Forelimb muscle (tissue), 1 donor: ENCODE results near the gene RHOB. TPM values are rescaled to one million over a fixed set of nuclear protein-coding genes. Genes with fewer than 3 reads are reported as not detected.
"Not testable (repeated sequence)": the region's sequence is repeated elsewhere in the genome, so short reads cannot be mapped to it uniquely, and the experiment has no call there.

ENCODE experiments used
- DNase-seq: peaks from one replicate; pipeline ENCODE4 v3.0.0-alpha.2; 2013; ENCODE audit warnings: low read depth
- polyA plus RNA-seq: library from polyadenylated mRNA; unstranded; fragments of 120-200 nt; gene quantifications from one replicate; pipeline ENCODE4 v1.2.1, GENCODE V29; 2013; ENCODE audit not compliant: insufficient read length

RHOB gene
- polyA plus RNA-seq, 1 donor, result 119 TPM

DNA sequence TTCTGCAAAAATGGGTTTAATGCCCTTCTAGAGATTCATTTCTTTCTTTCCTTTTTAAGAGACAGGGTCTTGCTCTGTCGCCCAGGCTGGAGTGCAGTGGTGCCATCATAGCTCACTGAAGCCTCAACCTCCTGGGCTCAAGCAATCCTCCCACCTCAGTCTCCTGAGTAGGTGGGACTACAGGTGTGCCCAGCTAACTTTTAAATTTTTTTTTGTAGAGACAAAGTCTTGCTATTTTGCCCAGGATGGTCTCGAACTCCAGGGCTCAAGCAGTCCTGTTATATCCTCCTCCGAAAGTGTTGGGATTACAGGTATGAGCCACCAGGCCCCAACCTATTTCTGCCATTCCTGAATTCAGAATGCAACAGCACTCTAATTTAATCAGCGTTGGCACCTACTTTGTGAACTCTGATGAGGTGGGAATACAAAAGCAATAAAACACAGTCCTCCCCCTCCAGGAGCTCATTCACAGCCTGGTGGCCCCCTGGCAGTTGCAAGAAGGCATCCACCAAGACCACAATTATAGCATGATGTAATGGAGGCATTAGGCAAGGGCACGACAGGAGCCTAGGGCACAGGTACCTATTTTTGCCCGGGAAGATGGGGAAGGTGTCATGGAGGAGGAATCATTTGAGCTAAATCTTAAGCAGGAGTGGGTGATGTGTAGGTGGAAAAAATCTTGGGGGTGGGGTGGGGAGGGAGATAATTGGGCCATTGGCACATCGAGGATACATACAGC is 5.1 kb downstream of the RHOB start:
- no peak for DNase-seq

GRCh38 chr2:20452551-20452950 is 5.7 kb downstream of the RHOB start:
- no peak for DNase-seq

- no peak for DNase-seq
Measured at GRCh38 chr2:20453087-20453486, 6.2 kb downstream of the RHOB start.

- DNase-seq, result no peak
Measured at GRCh38 chr2:20454036-20454981, 7.4 kb downstream of the RHOB start.

- no peak for DNase-seq
Measured at GRCh38 chr2:20455076-20455587, 8.3 kb downstream of the RHOB start.

DNA sequence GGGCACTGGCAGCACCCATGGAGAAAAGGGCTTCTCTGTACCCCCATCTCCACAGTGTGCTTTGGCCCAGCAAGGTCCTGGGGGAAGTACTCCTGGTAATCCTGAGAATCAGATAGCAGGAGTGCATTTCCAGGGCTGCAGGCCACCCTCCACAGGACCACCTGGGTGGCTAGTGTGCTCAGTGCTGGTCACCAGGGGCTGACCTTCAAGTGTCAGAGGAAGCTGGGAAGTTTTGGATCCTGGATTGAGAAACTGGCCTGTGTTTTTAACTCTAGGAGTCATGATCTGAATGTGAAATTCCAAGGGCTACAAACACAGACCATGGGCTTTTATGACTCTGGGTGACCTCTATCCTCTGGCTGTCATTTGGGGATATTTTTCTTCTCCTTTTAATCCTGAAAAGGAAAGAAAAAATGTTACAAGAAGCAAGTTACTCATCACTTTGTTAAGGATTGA is 9.3 kb downstream of the RHOB start:
- DNase-seq, result no peak

GRCh38 chr2:20456636-20457426 is 10.0 kb downstream of the RHOB start:
- DNase-seq, result no peak

- no peak for DNase-seq
Measured at GRCh38 chr2:20457661-20458630, 11.1 kb downstream of the RHOB start.

GRCh38 chr2:20458737-20459484 is 12.0 kb downstream of the RHOB start:
- DNase-seq, result not testable (repeated sequence)

GRCh38 chr2:20465716-20466394 is 19.0 kb downstream of the RHOB start:
- no peak for DNase-seq

DNA sequence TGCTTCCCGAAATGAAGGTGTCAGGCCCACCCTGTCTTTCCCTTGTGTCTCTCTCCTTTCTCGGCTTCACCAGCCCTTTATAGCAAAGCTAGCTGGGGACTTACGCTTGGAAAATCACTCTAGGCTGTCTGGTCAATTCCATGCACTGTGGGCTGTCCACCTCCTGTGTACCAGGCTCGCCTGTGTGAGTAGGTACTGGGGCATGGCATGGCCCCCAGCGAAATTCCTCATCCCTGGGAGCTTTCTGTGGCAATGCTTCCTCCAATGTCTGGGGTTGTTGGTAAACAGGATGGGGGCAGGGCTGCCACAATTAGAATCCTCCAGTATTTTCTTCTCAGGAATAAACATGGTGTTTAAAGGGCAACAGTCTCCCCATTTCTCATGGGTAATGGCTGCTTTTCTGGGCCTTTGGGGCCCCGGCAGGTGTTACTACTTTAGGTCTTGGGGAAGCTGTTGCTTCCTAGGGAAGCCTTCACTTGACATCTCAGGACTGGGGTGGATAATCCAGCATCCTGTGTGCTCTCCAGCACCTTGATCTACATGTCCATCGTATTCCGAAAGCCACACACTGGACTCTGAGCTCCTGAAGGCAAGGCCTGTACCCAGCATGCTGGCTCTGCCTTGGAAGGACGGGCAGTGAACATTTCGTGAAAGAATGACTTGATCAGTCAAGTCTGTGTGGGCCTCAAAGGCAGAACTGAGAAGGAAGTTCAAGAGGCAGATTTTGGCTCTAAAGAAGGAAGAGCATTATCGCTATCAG is 21.1 kb downstream of the RHOB start:
- no peak for DNase-seq

GRCh38 chr2:20468549-20469500 is 22.0 kb downstream of the RHOB start:
- DNase-seq, result no peak

GRCh38 chr2:20469595-20469994 is 22.7 kb downstream of the RHOB start:
- DNase-seq, result no peak

DNA sequence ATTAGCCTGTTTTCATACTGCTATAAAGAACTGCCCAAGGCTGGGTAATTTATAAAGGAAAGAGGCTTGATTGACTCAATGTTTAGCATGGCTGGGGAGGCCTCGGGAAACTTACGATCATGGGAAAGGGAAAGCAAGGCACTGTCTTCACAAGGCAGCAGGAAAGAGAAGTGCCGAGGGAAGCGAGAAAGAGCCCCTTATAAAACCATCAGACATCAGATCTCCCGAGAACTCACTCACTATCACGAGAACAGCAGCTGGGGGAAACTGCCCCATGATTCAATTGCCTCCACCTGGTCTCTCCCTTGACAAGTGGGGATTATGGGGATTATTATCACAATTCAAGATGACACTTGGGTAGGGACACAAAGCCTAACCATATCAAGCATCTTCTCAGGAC is 23.3 kb downstream of the RHOB start:
- no peak for DNase-seq

GRCh38 chr2:20471148-20471547 is 24.3 kb downstream of the RHOB start:
- DNase-seq, result no peak

DNA sequence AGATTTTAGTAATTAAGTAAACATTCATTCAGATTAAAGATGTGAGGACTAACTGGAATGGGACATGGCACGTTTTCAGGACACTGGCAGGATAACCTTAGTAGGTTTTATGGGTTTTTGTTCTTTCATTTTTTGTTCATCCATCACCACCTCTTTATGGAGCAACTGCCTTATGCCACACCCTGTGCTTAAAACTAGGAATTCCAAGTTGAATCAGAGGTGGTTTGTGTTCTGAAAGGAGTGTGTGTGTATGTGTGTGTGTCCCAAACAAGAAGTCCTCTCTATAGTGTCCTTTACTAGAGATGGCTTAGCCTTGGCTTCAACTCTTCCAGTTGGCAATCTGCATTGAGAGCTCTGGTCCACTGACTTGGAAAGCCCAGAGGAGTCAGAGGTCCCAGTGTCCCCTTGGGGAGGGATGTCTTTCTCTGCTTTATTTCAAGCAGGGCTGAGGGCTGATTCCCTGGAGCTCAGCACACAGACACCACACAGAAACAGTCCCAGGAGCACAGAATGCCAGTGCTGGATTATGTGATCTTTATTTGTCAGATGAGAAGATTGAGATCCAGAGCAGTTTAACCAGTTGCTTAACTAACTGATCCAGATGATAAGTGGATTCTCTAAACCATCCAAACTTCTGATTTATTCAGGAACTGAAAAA is 25.2 kb downstream of the RHOB start:
- no peak for DNase-seq

DNA sequence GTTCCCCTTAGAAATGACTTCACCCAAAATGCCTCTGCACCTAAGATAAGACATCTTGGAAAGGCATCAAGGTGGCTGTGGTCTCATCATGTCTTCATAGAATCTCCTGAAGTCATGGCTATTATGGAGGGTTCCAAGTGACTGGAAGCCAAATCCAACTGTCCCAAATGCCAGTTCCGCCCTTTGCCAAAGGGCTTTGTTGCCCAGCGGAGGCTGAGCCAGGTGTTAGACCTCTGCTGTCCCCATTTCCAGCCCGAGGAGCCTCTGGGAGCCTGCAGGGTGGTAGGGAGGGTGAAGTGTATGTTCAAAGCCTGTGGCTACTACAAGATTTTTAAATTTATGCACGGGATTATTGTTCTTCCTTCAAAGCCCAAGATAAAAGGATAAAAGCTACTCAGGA is 25.7 kb downstream of the RHOB start:
- no peak for DNase-seq
